Measurements from ENCODE around the gene FASN.

FASN gene

GRCh38 chr17:82061047-82061925, 36.8 kb downstream of the FASN start:
- H3K4me3 ChIP-seq (ENCODE audit: low read length in 2 of 2), result no peak overlapping the region
- H3K27ac ChIP-seq (ENCODE audit: low read depth in 2 of 2, low read length in 2 of 2), result no peak overlapping the region
- no peaks in the 10 kb centered on the region for H3K9me3 ChIP-seq (ENCODE audit: control insufficient read depth in 2 of 2, low read length in 2 of 2)
- H3K4me1 ChIP-seq (ENCODE audit: control insufficient read depth in 2 of 2, insufficient read depth in 2 of 2, low read length in 2 of 2), result peaks cover 12 to 15% of the 10 kb centered on the region in 2 donors
- no peak overlapping the region for H3K9ac ChIP-seq (ENCODE audit: low read depth in 1 of 2, low read length in 2 of 2)
- peaks cover 54 to 57% of the 10 kb centered on the region in 2 donors for H3K36me3 ChIP-seq (ENCODE audit: control insufficient read depth in 2 of 2, insufficient read depth in 2 of 2, low read length in 2 of 2)
- no peaks in the 10 kb centered on the region for H3K27me3 ChIP-seq (ENCODE audit: control insufficient read depth in 2 of 2, insufficient read depth in 2 of 2, low read length in 2 of 2)

- Histone ChIP-seq H3K27ac (ENCODE audit: low read depth in 2 of 2, low read length in 2 of 2) (no peak overlapping the region), H3K36me3 (ENCODE audit: control insufficient read depth in 2 of 2, insufficient read depth in 2 of 2, low read length in 2 of 2) (peaks cover 60 to 63% of the 10 kb centered on the region in 2 donors), H3K9me3 (ENCODE audit: control insufficient read depth in 2 of 2, low read length in 2 of 2) (no peaks in the 10 kb centered on the region), H3K4me1 (ENCODE audit: control insufficient read depth in 2 of 2, insufficient read depth in 2 of 2, low read length in 2 of 2) (peaks cover 11 to 12% of the 10 kb centered on the region in 2 donors), H3K4me3 (ENCODE audit: low read length in 2 of 2) (no peak overlapping the region), H3K27me3 (ENCODE audit: control insufficient read depth in 2 of 2, insufficient read depth in 2 of 2, low read length in 2 of 2) (no peaks in the 10 kb centered on the region), H3K9ac (ENCODE audit: low read depth in 1 of 2, low read length in 2 of 2) (no peak overlapping the region)
Observed at GRCh38 chr17:82060614-82061013, 37.4 kb downstream of the FASN start.

- no peak overlapping the region for H3K4me3 ChIP-seq (ENCODE audit: low read length in 2 of 2)
- peaks cover 10 to 12% of the 10 kb centered on the region in 2 donors for H3K4me1 ChIP-seq (ENCODE audit: control insufficient read depth in 2 of 2, insufficient read depth in 2 of 2, low read length in 2 of 2)
- no peaks in the 10 kb centered on the region for H3K9me3 ChIP-seq (ENCODE audit: control insufficient read depth in 2 of 2, low read length in 2 of 2)
- peaks cover 64 to 66% of the 10 kb centered on the region in 2 donors for H3K36me3 ChIP-seq (ENCODE audit: control insufficient read depth in 2 of 2, insufficient read depth in 2 of 2, low read length in 2 of 2)
- H3K27ac ChIP-seq (ENCODE audit: low read depth in 2 of 2, low read length in 2 of 2), result no peak overlapping the region
- no peaks in the 10 kb centered on the region for H3K27me3 ChIP-seq (ENCODE audit: control insufficient read depth in 2 of 2, insufficient read depth in 2 of 2, low read length in 2 of 2)
- H3K9ac ChIP-seq (ENCODE audit: low read depth in 1 of 2, low read length in 2 of 2), result no peak overlapping the region
Observed at GRCh38 chr17:82060001-82060380, 38.0 kb downstream of the FASN start.

GRCh38 chr17:82059272-82060000, 38.6 kb downstream of the FASN start:
- Histone ChIP-seq H3K4me3 (ENCODE audit: low read length in 2 of 2) (no peak overlapping the region), H3K4me1 (ENCODE audit: control insufficient read depth in 2 of 2, insufficient read depth in 2 of 2, low read length in 2 of 2) (peaks cover 4 to 6% of the 10 kb centered on the region in 2 donors), H3K27me3 (ENCODE audit: control insufficient read depth in 2 of 2, insufficient read depth in 2 of 2, low read length in 2 of 2) (no peaks in the 10 kb centered on the region), H3K27ac (ENCODE audit: low read depth in 2 of 2, low read length in 2 of 2) (no peak overlapping the region), H3K36me3 (ENCODE audit: control insufficient read depth in 2 of 2, insufficient read depth in 2 of 2, low read length in 2 of 2) (peaks cover 69 to 71% of the 10 kb centered on the region in 2 donors), H3K9me3 (ENCODE audit: control insufficient read depth in 2 of 2, low read length in 2 of 2) (no peaks in the 10 kb centered on the region), H3K9ac (ENCODE audit: low read depth in 1 of 2, low read length in 2 of 2) (no peak overlapping the region)

- H3K36me3 ChIP-seq (ENCODE audit: control insufficient read depth in 2 of 2, insufficient read depth in 2 of 2, low read length in 2 of 2), result peaks cover 74 to 75% of the 10 kb centered on the region in 2 donors
- no peaks in the 10 kb centered on the region for H3K27me3 ChIP-seq (ENCODE audit: control insufficient read depth in 2 of 2, insufficient read depth in 2 of 2, low read length in 2 of 2)
- H3K4me3 ChIP-seq (ENCODE audit: low read length in 2 of 2), result no peak overlapping the region
Observed at GRCh38 chr17:82058855-82059249, 39.2 kb downstream of the FASN start.

GRCh38 chr17:82058230-82058854, 39.7 kb downstream of the FASN start:
- Histone ChIP-seq H3K36me3 (ENCODE audit: control insufficient read depth in 2 of 2, insufficient read depth in 2 of 2, low read length in 2 of 2) (peaks cover 71 to 72% of the 10 kb centered on the region in 2 donors), H3K9ac (ENCODE audit: low read depth in 1 of 2, low read length in 2 of 2) (no peak overlapping the region)

More at GRCh38 chr17:82058855-82059249, 39.2 kb downstream of the FASN start:
- Histone ChIP-seq H3K4me1 (ENCODE audit: control insufficient read depth in 2 of 2, insufficient read depth in 2 of 2, low read length in 2 of 2) (peaks cover 0 to under 1% of the 10 kb centered on the region in 2 donors), H3K9ac (ENCODE audit: low read depth in 1 of 2, low read length in 2 of 2) (no peak overlapping the region), H3K9me3 (ENCODE audit: control insufficient read depth in 2 of 2, low read length in 2 of 2) (no peaks in the 10 kb centered on the region), H3K27ac (ENCODE audit: low read depth in 2 of 2, low read length in 2 of 2) (no peak overlapping the region)

GRCh38 chr17:82056729-82057621, 41.1 kb downstream of the FASN start:
- Histone ChIP-seq H3K36me3 (ENCODE audit: control insufficient read depth in 2 of 2, insufficient read depth in 2 of 2, low read length in 2 of 2) (peaks cover 61 to 68% of the 10 kb centered on the region in 2 donors), H3K9me3 (ENCODE audit: control insufficient read depth in 2 of 2, low read length in 2 of 2) (no peaks in the 10 kb centered on the region), H3K9ac (ENCODE audit: low read depth in 1 of 2, low read length in 2 of 2) (no peak overlapping the region), H3K4me1 (ENCODE audit: control insufficient read depth in 2 of 2, insufficient read depth in 2 of 2, low read length in 2 of 2) (peaks cover 10 to 14% of the 10 kb centered on the region in 2 donors), H3K4me3 (ENCODE audit: low read length in 2 of 2) (no peak overlapping the region), H3K27me3 (ENCODE audit: control insufficient read depth in 2 of 2, insufficient read depth in 2 of 2, low read length in 2 of 2) (no peaks in the 10 kb centered on the region), H3K27ac (ENCODE audit: low read depth in 2 of 2, low read length in 2 of 2) (no peak overlapping the region)

More at GRCh38 chr17:82058230-82058854, 39.7 kb downstream of the FASN start:
- H3K27me3 ChIP-seq (ENCODE audit: control insufficient read depth in 2 of 2, insufficient read depth in 2 of 2, low read length in 2 of 2), result no peaks in the 10 kb centered on the region
- no peak overlapping the region for H3K27ac ChIP-seq (ENCODE audit: low read depth in 2 of 2, low read length in 2 of 2)
- peaks cover 0 to 2% of the 10 kb centered on the region in 2 donors for H3K4me1 ChIP-seq (ENCODE audit: control insufficient read depth in 2 of 2, insufficient read depth in 2 of 2, low read length in 2 of 2)
- H3K9me3 ChIP-seq (ENCODE audit: control insufficient read depth in 2 of 2, low read length in 2 of 2), result no peaks in the 10 kb centered on the region
- H3K4me3 ChIP-seq (ENCODE audit: low read length in 2 of 2), result no peak overlapping the region

GRCh38 chr17:82055965-82056728, 41.9 kb downstream of the FASN start:
- no peak overlapping the region for H3K4me3 ChIP-seq (ENCODE audit: low read length in 2 of 2)
- no peak overlapping the region for H3K27ac ChIP-seq (ENCODE audit: low read depth in 2 of 2, low read length in 2 of 2)
- H3K27me3 ChIP-seq (ENCODE audit: control insufficient read depth in 2 of 2, insufficient read depth in 2 of 2, low read length in 2 of 2), result no peaks in the 10 kb centered on the region
- peaks cover 53 to 61% of the 10 kb centered on the region in 2 donors for H3K36me3 ChIP-seq (ENCODE audit: control insufficient read depth in 2 of 2, insufficient read depth in 2 of 2, low read length in 2 of 2)
- no peaks in the 10 kb centered on the region for H3K9me3 ChIP-seq (ENCODE audit: control insufficient read depth in 2 of 2, low read length in 2 of 2)
- peaks cover 10 to 14% of the 10 kb centered on the region in 2 donors for H3K4me1 ChIP-seq (ENCODE audit: control insufficient read depth in 2 of 2, insufficient read depth in 2 of 2, low read length in 2 of 2)
- H3K9ac ChIP-seq (ENCODE audit: low read depth in 1 of 2, low read length in 2 of 2), result no peak overlapping the region

Measured in mucosa of rectum (tissue), 2 donors.